NCI-H1105 treated with DMSO at 0.1 percent for 48 hours (cell line): ENCODE measurements around the gene FAIM2.
"Not testable (repeated sequence)": the region's sequence is repeated elsewhere in the genome, so short reads cannot be mapped to it uniquely, and the experiment has no call there.

Experiments used
- DNase-seq: peaks from one replicate; lab custom pipeline; 2025; lab: John Stamatoyannopoulos, UW

The FAIM2 gene

GRCh38 chr12:49893753-49894750 lies 9.6 kb downstream of the FAIM2 start:
- no peak for DNase-seq

- DNase-seq, result no peak
Observed at GRCh38 chr12:49892732-49893317, 10.9 kb downstream of the FAIM2 start.

DNA sequence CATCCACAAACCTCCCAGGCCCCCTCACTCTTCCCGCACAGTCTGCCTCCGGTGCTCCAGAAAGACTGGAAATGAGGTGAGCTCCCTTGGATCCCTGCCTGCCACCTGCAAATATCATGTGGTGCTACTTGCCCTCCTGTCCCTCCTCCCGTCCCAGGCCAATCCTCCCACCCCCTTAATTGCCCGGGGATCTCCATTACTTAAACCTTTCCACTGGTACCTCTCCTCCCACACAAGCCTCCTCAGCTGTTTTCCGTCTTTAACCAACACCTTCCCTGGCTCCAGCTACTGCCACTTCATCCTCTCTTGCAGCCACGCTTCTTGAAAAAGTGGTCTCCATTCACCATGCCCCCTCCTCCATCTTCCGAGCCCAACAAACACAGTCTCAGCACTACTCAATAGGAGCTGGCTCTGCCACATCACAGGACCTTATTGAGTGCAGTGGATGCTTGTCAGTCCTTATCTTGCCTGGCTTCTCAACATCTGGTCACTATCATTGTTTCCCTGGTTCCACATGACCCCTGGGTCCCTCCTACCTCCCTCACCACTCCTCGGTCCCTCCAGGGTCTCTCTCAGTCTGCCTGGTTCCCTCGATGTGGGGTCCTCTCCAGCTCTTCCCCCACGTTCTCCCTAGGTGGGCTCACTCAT lies 11.5 kb downstream of the FAIM2 start:
- DNase-seq, result no peak

DNA sequence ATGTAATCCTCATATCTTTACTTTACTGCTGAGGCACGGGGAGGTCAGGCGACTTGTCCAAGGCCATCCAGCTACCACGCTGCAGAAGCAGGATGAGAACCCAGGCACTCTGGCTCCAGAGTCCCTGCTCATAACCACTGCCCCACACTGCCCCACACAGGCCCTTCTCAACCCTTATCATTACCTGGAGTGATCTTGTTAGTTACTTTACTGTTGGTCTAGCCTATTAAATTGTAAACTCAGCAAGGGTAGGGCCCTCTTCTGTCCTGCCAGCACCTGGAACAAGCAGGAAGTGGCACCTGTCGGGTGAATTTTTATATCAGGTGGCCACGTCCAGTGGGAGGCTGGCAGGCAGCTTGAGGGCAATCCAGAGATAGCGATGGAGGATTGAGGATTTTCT lies 12.2 kb downstream of the FAIM2 start:
- DNase-seq, result no peak

DNA sequence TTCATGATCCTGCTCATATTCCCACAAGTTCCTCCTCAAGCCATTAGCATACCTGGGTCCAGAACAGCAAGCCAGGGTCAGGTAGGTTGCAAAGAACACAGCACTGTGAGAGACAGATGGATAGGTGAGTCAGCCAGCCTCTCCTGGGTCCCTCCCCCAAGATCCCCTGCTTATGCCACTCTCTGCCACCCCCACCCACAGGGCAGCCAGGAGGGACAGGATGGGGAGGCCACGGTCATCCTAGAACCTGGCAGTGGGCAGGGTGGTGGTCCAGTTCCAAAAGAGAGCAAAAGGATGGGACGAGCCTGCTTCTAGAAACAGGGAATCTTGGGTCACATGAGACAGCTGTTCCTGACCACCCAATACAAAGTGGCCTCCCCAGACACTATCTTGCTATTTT lies 12.7 kb downstream of the FAIM2 start:
- no peak for DNase-seq

DNA sequence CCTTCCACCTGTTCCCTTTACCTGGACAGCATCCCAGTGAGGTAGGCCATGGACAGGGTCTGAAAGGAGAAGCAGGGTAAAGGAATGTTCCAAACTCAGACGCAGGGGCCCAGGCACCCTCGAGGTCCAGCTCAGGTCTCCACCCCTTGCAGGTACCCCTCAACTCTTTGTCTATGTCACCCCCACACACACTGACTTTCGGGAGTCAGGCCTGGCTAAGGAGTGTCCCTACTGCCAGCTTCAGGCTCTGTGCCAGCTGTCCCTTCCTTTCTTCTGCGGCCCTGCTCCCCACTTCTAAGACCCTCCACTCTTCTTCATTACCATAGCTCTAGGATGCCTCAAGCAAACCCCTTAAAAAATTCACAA lies 13.6 kb downstream of the FAIM2 start:
- DNase-seq, result no peak

DNA sequence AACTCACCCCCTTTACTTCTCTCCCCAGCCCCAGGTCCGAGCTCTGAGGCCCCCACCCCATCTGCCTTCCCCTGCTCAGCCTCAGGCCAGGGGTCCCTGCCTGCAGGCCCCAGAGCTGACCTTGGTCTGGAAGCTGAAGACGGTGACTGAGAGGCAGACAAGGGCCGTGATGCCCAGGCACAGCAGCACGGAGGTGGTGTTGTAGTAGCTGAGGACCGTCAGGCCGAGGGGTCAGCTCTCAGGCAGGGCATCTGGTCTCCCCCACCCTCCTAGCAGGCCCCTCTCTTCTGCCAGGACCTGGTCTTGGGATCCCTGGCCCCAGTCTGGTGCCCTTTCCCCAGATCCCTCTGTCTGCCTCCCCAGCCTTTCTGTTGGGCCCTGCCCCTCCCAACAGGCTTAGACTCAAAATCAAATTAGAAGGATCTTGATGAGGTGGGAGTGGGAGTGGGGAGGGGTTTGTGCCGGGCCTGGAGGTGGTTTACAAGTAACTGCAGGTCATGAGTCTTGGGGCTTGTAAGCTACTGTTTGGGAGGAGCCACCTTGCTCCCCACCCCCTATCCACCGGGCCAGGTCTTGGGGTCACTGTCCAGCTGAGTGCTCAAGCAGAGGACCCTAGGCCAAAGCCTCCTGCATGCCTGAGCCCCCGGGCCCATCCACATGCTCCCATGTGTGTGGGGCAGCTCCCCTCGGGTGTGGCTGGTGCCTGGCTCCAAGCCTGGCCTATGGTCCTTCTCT lies 14.2 kb downstream of the FAIM2 start:
- no peak for DNase-seq

DNA sequence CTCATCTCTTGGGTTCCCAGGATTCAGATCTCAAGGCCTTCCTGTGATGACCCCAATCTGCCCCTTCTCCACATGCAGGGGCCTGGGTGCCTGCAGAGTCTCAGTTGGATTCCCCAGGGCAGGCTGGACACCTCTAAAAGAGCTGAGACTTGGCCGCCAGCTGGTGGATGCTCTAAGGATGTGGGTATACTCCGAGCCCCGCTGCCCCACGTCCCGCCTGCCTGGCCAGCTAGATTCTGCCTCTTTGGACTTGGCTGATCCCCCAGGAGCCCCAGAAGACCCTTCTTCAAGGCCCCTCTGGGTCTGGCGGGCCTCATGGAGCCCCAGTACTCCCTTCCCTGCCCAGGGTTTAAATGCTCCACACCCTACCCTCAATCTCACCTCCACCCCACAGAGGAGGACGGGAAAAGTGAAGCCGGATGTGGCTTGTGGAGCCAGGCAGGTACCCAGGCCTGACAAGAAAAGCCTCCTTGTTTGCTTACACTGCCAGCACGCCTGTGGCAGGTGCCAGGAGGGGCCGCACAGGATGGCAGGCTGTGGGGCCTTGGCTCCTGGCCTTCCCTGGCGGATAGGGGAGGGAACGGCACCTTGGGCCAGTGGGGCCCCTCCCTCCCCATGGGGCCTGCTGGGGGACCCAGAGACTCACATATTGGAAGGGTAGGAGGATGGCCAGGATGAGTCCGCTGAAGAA lies 15.1 kb downstream of the FAIM2 start:
- no peak for DNase-seq

DNA sequence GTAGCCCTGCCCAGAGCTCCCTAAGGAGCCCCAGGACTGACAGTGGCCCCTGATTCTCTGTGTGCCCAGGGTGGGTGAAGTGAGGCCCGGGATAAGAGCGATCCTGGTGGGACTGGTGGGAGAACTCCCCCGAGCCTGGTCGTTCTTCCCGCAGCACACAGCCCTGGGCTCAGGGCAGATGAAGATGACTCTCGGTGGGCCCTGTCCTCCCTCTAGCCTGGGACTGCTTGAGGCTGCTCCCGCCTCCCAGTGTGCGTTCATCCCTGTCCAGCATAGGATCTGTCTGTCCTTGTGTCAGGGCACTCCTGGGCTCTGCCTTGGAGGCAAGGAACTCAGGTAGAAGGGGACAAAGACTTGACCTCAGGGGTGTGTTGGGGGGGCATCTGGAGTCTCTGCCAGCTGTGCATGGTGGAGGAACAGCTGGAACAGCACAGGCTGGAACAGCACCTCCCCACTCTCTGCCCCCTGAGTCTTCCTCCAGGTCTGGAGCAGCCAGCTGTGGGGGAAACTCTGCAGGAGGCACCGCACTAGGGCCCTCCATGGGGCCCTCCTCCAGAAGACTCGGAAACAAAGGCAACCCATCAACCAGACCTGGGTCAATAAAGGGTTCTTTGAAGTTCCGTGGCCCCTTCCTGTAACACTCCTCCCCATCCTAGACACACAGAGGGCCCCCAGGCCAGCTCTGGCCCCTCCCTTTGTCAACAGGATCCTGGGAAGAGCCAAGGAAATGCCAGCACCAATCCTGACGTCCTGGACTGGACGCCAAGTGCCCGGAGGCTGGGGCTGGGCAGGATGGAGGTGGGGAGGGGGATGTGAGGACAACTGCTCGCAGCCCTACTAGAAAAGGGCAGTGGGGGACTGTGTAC lies 15.9 kb downstream of the FAIM2 start:
- no peak for DNase-seq

GRCh38 chr12:49887091-49887490 lies 16.6 kb downstream of the FAIM2 start:
- no peak for DNase-seq

GRCh38 chr12:49885663-49886461 lies 17.8 kb downstream of the FAIM2 start:
- no peak for DNase-seq

- no peak for DNase-seq
Observed at GRCh38 chr12:49885118-49885517, 18.6 kb downstream of the FAIM2 start.

- no peak for DNase-seq
Observed at GRCh38 chr12:49882851-49883464, 20.7 kb downstream of the FAIM2 start.

GRCh38 chr12:49882248-49882850 lies 21.4 kb downstream of the FAIM2 start:
- DNase-seq, result no peak

DNA sequence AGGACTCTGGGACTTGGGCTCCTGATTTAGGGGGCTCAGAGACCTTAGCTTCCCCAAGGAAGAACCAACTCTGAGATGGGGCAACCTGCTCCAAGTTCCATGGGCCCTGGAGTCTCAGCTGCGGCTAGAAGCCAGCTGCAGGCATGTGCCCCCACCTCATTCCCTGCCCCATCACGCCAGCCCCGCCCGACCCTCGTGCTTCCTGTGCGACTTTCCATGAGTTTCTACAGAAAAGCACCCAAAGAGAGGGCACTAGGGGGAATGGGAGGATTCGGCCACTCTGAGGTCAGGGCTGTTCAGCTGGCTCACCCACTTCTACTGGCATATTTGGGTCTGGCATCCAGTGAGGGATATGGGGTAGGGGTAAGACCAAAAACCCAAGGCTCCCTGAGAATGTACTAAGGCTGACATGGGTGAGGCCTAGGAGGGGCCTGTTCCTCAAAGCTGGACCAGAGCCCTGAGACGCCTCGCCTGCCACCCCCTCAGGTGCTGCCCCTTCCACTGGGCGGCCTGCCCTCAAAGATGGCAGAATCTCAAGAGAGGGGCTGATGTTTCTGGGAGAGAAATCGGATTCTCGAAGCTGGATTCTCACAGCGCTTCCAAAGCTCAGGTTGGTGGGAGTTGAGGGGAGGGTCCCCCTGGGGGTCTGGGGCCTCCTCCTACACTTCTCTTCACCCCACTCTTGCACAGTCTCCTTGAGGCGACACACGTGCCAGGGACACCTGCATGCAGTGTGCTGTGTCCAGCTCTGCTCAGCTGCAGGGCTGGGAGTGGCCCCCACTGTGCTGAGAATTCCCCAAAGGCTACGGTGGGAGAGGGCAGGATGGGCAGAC lies 22.1 kb downstream of the FAIM2 start:
- no peak for DNase-seq

DNA sequence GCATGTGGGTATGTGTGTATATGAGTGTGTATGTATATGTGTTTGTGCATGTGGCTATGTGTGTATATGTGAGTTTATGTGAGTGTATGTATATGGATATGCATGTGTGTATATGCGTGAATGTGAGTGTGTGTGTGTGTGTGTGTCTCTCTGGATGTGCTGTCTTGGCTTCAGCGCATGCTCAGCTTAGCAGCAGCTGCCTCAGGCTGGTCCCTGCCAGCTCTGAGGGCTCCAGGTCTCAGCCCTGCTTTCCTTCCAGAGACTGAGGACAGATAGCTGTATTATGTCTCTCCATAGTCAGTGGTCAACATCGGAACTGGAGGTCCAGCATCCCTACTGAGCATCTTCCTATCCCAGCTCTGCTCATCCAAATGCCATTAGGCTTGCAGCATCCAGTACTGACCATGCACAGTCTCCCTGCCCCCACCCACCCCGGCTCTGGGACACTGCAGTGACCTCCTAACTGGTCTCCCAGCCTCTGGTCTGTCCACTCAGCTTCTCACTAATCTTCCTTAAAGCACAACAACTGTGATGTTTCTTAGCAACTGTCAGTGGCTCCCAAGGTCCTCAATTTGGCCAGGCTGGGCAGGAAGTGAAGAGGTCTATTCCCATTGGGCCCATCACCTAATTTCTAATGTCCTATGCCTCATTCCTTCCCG lies 22.8 kb downstream of the FAIM2 start:
- DNase-seq, result no peak

DNA sequence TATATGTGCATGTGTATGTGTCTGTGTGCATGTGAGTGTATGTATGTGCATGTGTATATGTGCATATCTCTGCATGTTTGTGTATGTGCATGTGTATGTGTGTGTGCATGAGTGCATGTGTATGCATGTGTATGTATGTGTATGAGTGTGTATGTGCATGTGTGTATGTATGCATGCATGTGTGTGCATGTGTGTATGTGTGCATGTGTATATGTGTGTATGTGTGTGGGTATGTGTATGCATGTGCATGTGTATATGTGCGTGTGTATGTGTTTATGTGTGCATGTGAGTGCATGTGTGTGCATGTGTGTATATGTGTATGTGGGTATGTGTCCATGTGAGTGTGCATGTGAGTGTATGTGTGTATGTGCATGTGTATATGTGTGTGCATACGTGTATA lies 24.6 kb downstream of the FAIM2 start:
- DNase-seq, result not testable (repeated sequence)

DNA sequence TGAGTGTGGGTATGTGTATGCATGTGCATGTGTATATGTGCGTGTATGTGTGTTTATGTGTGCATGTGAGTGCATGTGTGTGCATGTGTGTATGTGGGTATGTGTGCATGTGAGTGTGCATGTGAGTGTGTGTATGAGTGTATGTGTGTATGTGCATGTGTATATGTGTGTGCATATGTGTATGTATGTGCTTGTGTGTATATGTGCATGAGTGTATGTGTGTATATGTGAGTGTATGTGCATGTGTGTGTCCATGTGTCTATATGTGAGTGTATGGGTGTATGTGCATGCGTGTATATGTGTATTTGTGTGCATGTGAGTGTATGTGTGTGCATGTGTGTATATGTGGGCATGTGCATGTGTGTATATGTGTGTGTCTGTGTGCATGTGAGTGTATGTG lies 25.7 kb downstream of the FAIM2 start:
- DNase-seq, result no peak
